ENCODE data around the gene CLCNKA.

CLCNKA gene

GRCh38 chr1:16072095-16072494, 50.3 kb downstream of the CLCNKA start:
- no peaks in the 10 kb centered on the region for H3K36me3 ChIP-seq (replicated peaks; ENCODE audit: insufficient read depth, low read length)
- H3F3A ChIP-seq (ENCODE audit: insufficient read depth, low read length), result peaks cover 8% of the 10 kb centered on the region; the same call in 1 of the 2 replicates
- no peaks in the 10 kb centered on the region for H3K9me3 ChIP-seq (replicated peaks; ENCODE audit: insufficient read depth, low read length)
- no peaks in the 10 kb centered on the region for H3K79me2 ChIP-seq (ENCODE audit: low read length)
- TF ChIP-seq CTCF (IDR thresholded peaks at IDR 0.05; ENCODE audit: low read length), result no peak
- TF ChIP-seq EZH2 (optimal IDR thresholded peaks at IDR 0.05; ENCODE audit: low read depth, low read length), result no peak
- TF ChIP-seq EZH2phosphoT487 (IDR thresholded peaks at IDR 0.05; ENCODE audit: low read length), result no peak
- DNase-seq, result no peak
- peaks cover 6% of the 10 kb centered on the region for H3K4me1 ChIP-seq (ENCODE audit: low read length)
- no peak overlapping the region for H2AFZ ChIP-seq (ENCODE audit: low read length)
- H3K4me2 ChIP-seq (ENCODE audit: low read depth, low read length), result no peak overlapping the region
- no peak overlapping the region for H3K9ac ChIP-seq (ENCODE audit: low read length)
- H3K4me3 ChIP-seq (ENCODE audit: low read length), result no peak overlapping the region
- H4K20me1 ChIP-seq (ENCODE audit: insufficient read depth, low read length), result no peaks in the 10 kb centered on the region
- peaks cover 11% of the 10 kb centered on the region for H3K27me3 ChIP-seq (replicated peaks; ENCODE audit: insufficient read depth, low read length)
- H3K27ac ChIP-seq (ENCODE audit: low read length), result no peak overlapping the region
- H3K9me2 ChIP-seq (replicated peaks; ENCODE audit: insufficient read depth, low read length), result no peaks in the 10 kb centered on the region

- no peak overlapping the region for H3K9ac ChIP-seq (ENCODE audit: low read length)
- DNase-seq, result no peak
- H3K9me2 ChIP-seq (replicated peaks; ENCODE audit: insufficient read depth, low read length), result no peaks in the 10 kb centered on the region
- peaks cover 6% of the 10 kb centered on the region for H3K4me1 ChIP-seq (ENCODE audit: low read length)
- H2AFZ ChIP-seq (ENCODE audit: low read length), result no peak overlapping the region
- peaks cover 7% of the 10 kb centered on the region for H3K27me3 ChIP-seq (replicated peaks; ENCODE audit: insufficient read depth, low read length)
- TF ChIP-seq EZH2phosphoT487 (IDR thresholded peaks at IDR 0.05; ENCODE audit: low read length) (no peak), CTCF (IDR thresholded peaks at IDR 0.05; ENCODE audit: low read length) (no peak), EZH2 (optimal IDR thresholded peaks at IDR 0.05; ENCODE audit: low read depth, low read length) (no peak)
- no peaks in the 10 kb centered on the region for H3K79me2 ChIP-seq (ENCODE audit: low read length)
- H3K27ac ChIP-seq (ENCODE audit: low read length), result no peak overlapping the region
- peak overlapping the region; percentile 37; the same call in 1 of the 2 replicates for H3K4me3 ChIP-seq (ENCODE audit: low read length)
- no peaks in the 10 kb centered on the region for H3K9me3 ChIP-seq (replicated peaks; ENCODE audit: insufficient read depth, low read length)
- no peaks in the 10 kb centered on the region for H4K20me1 ChIP-seq (ENCODE audit: insufficient read depth, low read length)
- H3F3A ChIP-seq (ENCODE audit: insufficient read depth, low read length), result peaks cover 8% of the 10 kb centered on the region; the same call in 1 of the 2 replicates
- peak overlapping the region; percentile 72; the same call in 1 of the 2 replicates for H3K4me2 ChIP-seq (ENCODE audit: low read depth, low read length)
- H3K36me3 ChIP-seq (replicated peaks; ENCODE audit: insufficient read depth, low read length), result no peaks in the 10 kb centered on the region
Observed at GRCh38 chr1:16072616-16073484, 51.0 kb downstream of the CLCNKA start.

- peak; percentile 89 for DNase-seq
- H3K9me3 ChIP-seq (replicated peaks; ENCODE audit: insufficient read depth, low read length), result no peaks in the 10 kb centered on the region
- peaks cover 6% of the 10 kb centered on the region for H3K27me3 ChIP-seq (replicated peaks; ENCODE audit: insufficient read depth, low read length)
- H3K4me1 ChIP-seq (ENCODE audit: low read length), result peaks cover 6% of the 10 kb centered on the region
- H3K36me3 ChIP-seq (replicated peaks; ENCODE audit: insufficient read depth, low read length), result no peaks in the 10 kb centered on the region
- peak within 1 kb of the TSS; percentile 55; the same call in 1 of the 2 replicates for H3K9ac ChIP-seq (ENCODE audit: low read length)
- H3K79me2 ChIP-seq (ENCODE audit: low read length), result no peaks in the 10 kb centered on the region
- H3K27ac ChIP-seq (ENCODE audit: low read length), result peak within 1 kb of the TSS; percentile 74
- H3K4me3 ChIP-seq (ENCODE audit: low read length), result peak within 1 kb of the TSS; percentile 64
- no peaks in the 10 kb centered on the region for H4K20me1 ChIP-seq (ENCODE audit: insufficient read depth, low read length)
- H3K4me2 ChIP-seq (ENCODE audit: low read depth, low read length), result peak within 1 kb of the TSS; percentile 91
- H3K9me2 ChIP-seq (replicated peaks; ENCODE audit: insufficient read depth, low read length), result no peaks in the 10 kb centered on the region
- peaks cover 8% of the 10 kb centered on the region; the same call in 1 of the 2 replicates for H3F3A ChIP-seq (ENCODE audit: insufficient read depth, low read length)
- TF ChIP-seq EZH2 (optimal IDR thresholded peaks at IDR 0.05; ENCODE audit: low read depth, low read length) (no peak), CTCF (IDR thresholded peaks at IDR 0.05; ENCODE audit: low read length) (peak; percentile 17)
- peak within 1 kb of the TSS; percentile 89 for H2AFZ ChIP-seq (ENCODE audit: low read length)
Observed at GRCh38 chr1:16073490-16074119, 51.8 kb downstream of the CLCNKA start, which contains the start of gene FAM131C. Gene FAM131C, minus strand, starts transcription at chr1:16073651. Its CDS starts 209 bp downstream, at chr1:16073442.
